IPS-20b (cell line): Measurements from ENCODE around the gene XPNPEP3.
A peak's percentile ranks its signal among the peaks of the same experiment; 100 is the strongest.
"Not testable (repeated sequence)": the region's sequence is repeated elsewhere in the genome, so short reads cannot be mapped to it uniquely, and the experiment has no call there.

ENCODE experiments used
- H3K27ac ChIP-seq: one replicate; pipeline ENCODE4 v1.5.1; 2013; ENCODE audit warnings: low read length
- H3K27me3 ChIP-seq: 2 replicates; pipeline ENCODE4 v1.6.1; 2013; ENCODE audit warnings: mild to moderate bottlenecking, low read length, inconsistent platforms; ENCODE audit not compliant: insufficient read depth
- H3K36me3 ChIP-seq: 2 replicates; pipeline ENCODE4 v1.6.1; 2013; ENCODE audit warnings: low read depth, mild to moderate bottlenecking, inconsistent platforms, low read length, moderate library complexity; ENCODE audit not compliant: insufficient read depth
- H3K4me1 ChIP-seq: 2 replicates; pipeline ENCODE4 v1.6.1; 2013; ENCODE audit warnings: mild to moderate bottlenecking, control low read depth, inconsistent platforms, low read length, moderate library complexity; ENCODE audit not compliant: insufficient read depth
- H3K4me3 ChIP-seq: 2 replicates; pipeline ENCODE4 v1.5.1; 2013; ENCODE audit warnings: mild to moderate bottlenecking, low read length, inconsistent platforms
- H3K9ac ChIP-seq: 2 replicates; pipeline ENCODE4 v1.6.1; 2013; ENCODE audit warnings: low read depth, mild to moderate bottlenecking, inconsistent platforms, low read length, moderate library complexity
- H3K9me3 ChIP-seq: 2 replicates; pipeline ENCODE4 v1.6.1; 2013; ENCODE audit warnings: mild to moderate bottlenecking, low read depth, low read length, inconsistent platforms; ENCODE audit not compliant: insufficient read depth

Gene XPNPEP3

DNA sequence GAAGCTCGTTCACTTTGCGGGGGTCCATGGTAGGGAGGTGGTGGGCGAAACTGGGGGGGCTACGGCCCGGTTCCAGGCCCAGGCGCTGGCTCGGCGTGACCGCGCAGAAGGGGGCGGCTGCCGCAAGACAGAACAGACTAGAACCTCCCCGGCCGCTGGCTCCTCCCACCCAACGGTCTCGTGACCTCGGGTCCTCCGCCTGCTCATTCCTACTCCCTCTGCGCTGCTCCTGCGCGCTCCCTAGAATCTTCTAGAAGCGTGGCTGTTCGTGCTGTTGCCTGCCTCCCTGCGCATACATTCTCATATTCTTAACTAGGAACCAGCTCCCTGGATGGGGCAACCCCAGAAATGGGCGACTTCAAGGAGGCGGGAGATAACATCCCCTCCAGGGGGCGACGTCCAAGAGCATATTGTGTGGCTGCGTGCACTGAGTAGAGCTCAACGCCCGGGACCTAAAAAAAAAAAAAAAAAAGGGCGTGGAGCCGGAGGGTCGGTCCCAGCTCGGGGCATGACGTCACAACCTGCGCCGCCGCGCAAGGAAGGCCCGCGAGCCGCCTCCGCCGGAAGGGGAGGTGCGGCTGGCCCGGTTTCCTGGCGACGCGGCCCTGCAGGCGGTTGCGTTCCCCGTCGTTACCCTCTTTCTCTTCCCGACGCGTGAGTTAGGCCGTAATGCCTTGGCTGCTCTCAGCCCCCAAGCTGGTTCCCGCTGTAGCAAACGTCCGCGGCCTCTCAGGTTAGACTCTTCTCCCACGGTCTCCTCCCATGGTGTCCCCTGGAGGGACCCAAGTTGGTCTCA is at the start of gene XPNPEP3, which contains the start of gene ST13:
Gene XPNPEP3 (plus strand): TSS at position 636 of the 796 bp plus-strand sequence. CDS start 34 bp downstream, at position 670.
Gene ST13 (minus strand): TSS at position 127 of the 796 bp plus-strand sequence. CDS start 99 bp downstream, at position 28.
- H3K9ac ChIP-seq = peak within 1 kb of the TSS; percentile 99
- H3K9me3 ChIP-seq = no peaks in the 10 kb centered on the region
- peak within 1 kb of the TSS; percentile 100 for H3K27ac ChIP-seq
- H3K36me3 ChIP-seq = peaks cover 32% of the 10 kb centered on the region
- peak within 1 kb of the TSS; percentile 100 for H3K4me3 ChIP-seq
- peaks cover 20% of the 10 kb centered on the region; the same call in 1 of the 2 replicates for H3K4me1 ChIP-seq
- no peaks in the 10 kb centered on the region for H3K27me3 ChIP-seq

DNA sequence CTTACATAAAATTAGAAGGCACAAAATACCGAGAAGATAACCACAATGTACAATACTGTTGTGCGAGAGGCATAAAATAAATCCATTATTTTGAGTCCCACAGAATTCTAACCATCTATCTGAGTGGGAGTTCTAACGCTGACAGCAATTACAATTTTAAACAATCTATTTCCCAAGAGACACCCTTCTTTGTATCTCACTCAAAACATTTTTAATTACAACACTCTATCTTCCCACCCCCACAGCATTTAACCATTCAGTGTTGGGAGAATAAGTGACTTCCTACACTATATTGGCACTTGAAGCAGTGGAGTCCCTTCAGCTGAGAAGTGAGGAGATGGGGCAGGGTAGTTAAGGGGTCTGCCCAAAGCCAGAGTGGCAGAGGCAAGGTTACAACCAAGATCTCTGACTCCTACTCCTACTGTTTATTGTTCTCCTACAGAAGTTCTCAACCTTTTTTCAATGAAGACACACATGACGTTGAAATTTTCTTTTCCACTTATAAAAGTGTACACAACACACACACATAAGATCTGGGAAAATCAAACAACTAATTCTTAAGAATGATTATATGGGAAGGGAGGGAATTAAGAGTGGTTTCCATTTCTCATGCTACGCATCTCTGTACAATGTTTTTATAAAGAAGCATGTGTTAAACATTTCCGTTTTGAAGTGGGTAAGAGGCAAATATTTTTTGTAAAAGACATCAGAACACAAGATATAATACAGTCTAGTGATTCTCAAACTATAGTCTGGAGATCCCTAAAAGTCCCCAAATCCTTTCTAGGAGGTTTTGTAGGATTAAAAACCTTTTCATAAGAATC is 48.7 kb upstream of the XPNPEP3 start:
- H3K4me3 ChIP-seq = no peak overlapping the region
- H3K9me3 ChIP-seq = no peaks in the 10 kb centered on the region
- peaks cover 3% of the 10 kb centered on the region; the same call in 1 of the 2 replicates for H3K36me3 ChIP-seq
- no peak overlapping the region for H3K27ac ChIP-seq
- no peaks in the 10 kb centered on the region for H3K27me3 ChIP-seq
- no peak overlapping the region for H3K9ac ChIP-seq
- no peaks in the 10 kb centered on the region; the same call in 1 of the 2 replicates for H3K4me1 ChIP-seq

DNA sequence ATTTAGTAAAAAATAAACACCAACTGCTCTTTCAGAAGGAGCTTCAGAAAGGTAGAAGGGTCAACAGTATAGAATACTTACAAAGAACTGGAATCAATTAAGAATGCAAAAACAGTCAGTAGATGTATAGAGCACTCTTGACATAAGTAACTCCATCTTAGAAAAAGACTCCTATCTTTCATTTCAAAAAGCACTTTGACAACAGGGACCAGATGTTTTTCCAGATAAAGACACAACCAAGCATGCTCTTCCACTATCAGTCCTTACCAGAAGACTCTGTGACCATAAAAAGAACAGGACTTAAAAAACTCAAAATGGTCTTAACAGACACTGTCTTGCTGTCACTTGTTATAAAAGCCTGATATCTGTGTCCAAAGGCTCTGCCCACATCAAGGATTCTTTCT is 43.0 kb upstream of the XPNPEP3 start:
- Histone ChIP-seq H3K4me1 (0 out of 2 replicates have a peak, but pooled peaks cover 3% of the 10 kb centered on the region), H3K27me3 (no peaks in the 10 kb centered on the region), H3K9ac (no peak overlapping the region), H3K36me3 (peaks cover 4% of the 10 kb centered on the region), H3K27ac (no peak overlapping the region), H3K9me3 (no peaks in the 10 kb centered on the region), H3K4me3 (no peak overlapping the region)

DNA sequence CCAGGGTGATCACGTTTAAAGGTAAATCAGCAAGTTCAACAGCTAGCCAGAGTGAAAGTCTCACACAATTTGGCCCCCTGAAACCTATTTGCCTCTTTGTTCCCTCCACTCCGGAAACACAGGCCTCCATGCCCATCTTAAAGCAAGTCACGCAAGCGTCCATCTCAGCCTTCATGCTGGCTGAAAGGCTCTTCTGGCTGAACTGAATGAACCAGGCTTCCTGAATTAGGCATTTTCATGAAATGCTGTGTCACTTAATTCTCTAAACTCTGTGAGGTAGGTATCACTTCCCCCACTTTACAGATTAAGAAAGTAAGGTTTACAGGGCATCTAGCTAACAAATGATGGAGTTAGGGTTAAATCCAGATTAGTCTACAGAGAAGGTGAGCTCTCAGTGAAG is 39.2 kb upstream of the XPNPEP3 start:
- Histone ChIP-seq H3K27ac (no peak overlapping the region), H3K4me1 (peaks cover 6% of the 10 kb centered on the region; the same call in 1 of the 2 replicates), H3K4me3 (peak overlapping the region; percentile 85), H3K9ac (no peak overlapping the region; the same call in 1 of the 2 replicates), H3K27me3 (no peaks in the 10 kb centered on the region), H3K36me3 (peaks cover 8% of the 10 kb centered on the region), H3K9me3 (no peaks in the 10 kb centered on the region)

DNA sequence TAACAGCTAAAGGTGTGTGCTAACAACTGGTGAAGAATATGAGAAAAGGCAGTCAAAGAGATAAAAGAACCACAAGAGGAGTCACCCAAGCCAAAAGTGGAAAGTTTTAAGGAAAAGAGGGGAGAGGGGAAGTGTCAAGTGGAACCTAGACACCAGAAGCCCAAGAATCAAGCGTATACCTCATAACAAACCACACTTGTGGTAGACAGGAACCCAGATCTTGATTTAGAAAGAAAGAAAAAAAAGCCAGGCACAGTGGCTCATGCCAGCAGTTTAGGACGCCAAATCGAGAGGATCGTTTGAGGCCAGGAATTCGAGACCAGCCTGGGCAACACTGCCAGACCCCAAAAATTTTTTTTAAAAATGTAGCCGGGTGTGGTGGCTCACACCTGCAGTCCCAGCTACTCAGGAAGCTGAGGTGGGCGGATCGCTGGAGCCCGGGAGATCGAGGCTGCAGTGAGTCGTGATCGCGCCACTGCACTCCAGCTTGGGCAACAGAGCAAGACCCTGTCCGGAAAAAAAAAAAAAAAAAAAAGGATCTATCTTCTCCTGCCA is 38.7 kb upstream of the XPNPEP3 start:
- Histone ChIP-seq H3K4me1 (peaks cover 6% of the 10 kb centered on the region; the same call in 1 of the 2 replicates), H3K4me3 (peak overlapping the region; percentile 85), H3K9me3 (no peaks in the 10 kb centered on the region), H3K36me3 (peaks cover 13% of the 10 kb centered on the region), H3K27ac (no peak overlapping the region), H3K27me3 (no peaks in the 10 kb centered on the region), H3K9ac (peak overlapping the region; percentile 94; the same call in 1 of the 2 replicates)

DNA sequence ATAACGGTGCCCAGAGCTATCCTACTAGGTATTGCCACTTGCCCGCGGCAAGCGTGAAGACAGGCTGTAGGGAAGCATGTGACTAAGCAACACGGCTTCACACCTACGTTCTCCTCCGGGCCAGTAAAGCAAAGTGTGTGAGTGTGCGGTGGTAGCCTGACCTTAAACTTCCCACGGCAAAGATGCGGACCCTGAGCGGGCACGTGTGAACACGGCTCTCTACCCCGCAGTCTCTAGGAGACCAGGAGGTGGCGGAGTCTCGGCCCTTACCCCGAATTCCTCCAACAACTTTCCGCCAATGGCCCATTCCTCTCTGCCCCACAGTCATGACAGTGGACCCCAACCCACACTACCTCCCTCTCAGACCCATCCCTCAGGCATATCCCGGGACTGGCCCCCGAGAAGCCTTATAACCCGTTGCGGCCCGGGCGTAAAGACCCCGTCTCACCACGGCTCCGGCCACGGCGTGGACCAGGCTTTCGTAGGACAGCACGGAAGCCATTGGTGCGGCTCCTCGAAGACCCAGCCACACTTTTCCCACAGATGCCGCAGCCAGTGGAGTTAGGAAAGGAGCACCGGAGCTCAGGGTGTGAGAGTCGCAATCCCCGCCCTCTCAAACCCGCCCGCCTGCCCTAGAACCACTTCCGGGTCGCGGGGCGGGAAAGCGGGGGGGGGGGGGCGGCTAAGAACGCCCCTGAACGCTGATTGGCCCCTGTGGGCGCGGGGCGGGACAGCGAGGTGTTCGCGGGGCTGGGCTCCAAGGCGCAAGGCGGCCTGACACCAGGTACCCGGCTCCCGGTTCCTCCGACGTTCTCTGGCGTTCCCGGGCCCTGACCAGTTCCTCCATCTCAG is 38.0 kb upstream of the XPNPEP3 start, which contains the start of gene SLC25A17:
Gene SLC25A17 (minus strand): TSS at position 600 of the 852 bp plus-strand sequence. CDS start 98 bp downstream, at position 502.
- H3K36me3 ChIP-seq = peaks cover 21% of the 10 kb centered on the region
- peak within 1 kb of the TSS; percentile 85 for H3K4me3 ChIP-seq
- peak within 1 kb of the TSS; percentile 72 for H3K27ac ChIP-seq
- no peaks in the 10 kb centered on the region for H3K27me3 ChIP-seq
- H3K9ac ChIP-seq = peak within 1 kb of the TSS; percentile 94
- H3K4me1 ChIP-seq = peaks cover 6% of the 10 kb centered on the region; the same call in 1 of the 2 replicates
- H3K9me3 ChIP-seq = no peaks in the 10 kb centered on the region

DNA sequence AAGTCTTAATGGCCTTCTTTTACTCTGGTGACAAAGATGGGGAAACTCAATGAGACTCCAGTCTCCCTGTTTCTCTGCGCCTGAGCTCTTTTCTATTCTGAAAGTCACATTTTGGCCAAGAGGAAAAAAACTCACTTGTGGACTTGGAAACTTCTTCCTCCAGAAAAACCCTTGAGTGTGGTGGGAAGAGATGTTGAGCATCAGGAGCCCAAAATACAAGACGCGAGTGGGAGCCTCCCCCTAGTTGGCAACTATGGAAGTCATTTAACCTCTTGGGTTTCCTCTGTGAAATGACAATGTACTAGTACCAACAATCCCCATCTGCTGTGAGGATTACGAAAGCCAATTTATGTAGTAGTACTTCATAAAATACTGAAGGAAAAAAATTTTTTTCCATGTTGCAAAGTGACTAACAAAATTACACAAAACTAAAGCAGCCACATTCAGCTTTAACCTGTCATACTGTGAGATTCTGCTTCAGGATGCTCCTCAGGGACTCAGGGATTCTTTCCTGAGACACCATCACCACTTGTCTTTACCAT is 37.3 kb upstream of the XPNPEP3 start:
- H3K9ac ChIP-seq = peak overlapping the region; percentile 78; the same call in 1 of the 2 replicates
- peak overlapping the region; percentile 72 for H3K4me3 ChIP-seq
- no peaks in the 10 kb centered on the region for H3K9me3 ChIP-seq
- peak overlapping the region; percentile 72 for H3K27ac ChIP-seq
- peaks cover 6% of the 10 kb centered on the region; the same call in 1 of the 2 replicates for H3K4me1 ChIP-seq
- H3K36me3 ChIP-seq = peaks cover 28% of the 10 kb centered on the region
- H3K27me3 ChIP-seq = no peaks in the 10 kb centered on the region

DNA sequence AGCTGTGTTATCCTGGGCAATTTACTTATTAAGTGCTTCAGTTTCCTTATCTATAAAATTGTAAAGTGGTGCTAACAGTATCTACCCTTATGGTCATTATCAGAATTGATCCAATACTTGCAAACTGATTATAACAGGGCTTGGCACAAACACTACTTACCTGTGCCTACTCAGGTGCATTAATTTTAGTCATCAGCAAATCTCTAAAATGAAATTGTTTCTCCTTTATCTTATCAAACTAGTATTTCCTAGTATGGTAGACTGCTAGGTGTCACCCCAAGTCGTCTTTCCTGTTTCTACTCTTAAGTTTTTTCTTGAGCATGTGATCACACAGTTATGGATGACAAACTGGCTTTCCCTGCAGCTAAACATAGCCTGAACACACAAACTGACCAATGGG is 33.5 kb upstream of the XPNPEP3 start:
- Histone ChIP-seq H3K27me3 (no peaks in the 10 kb centered on the region), H3K4me3 (no peak overlapping the region), H3K4me1 (peaks cover 13% of the 10 kb centered on the region; the same call in 1 of the 2 replicates), H3K27ac (no peak overlapping the region), H3K36me3 (peaks cover 53% of the 10 kb centered on the region), H3K9ac (no peak overlapping the region), H3K9me3 (no peaks in the 10 kb centered on the region)

DNA sequence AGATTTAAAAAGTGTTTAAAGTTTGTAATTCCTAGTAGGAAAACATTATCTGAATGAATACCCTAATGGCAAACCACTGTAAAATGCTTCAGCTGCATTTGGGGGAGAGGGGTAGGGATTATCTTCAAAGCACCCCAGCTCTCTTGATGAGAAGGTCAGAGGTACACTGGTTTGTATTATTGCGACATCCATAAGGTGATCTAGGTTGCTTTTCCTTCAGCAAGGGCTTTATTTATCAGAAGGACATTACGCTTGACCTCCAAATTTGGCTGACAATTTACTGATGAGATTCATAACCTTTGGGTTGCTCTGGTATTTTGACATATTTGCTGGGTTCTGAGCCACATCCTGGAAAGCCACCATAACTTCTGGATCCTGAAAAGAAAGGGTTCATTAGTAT is 30.7 kb upstream of the XPNPEP3 start:
- H3K27me3 ChIP-seq, H3K4me1 ChIP-seq, H3K9ac ChIP-seq, H3K27ac ChIP-seq, H3K9me3 ChIP-seq: not testable (repeated sequence)
- H3K36me3 ChIP-seq = peaks cover 81% of the 10 kb centered on the region
- H3K4me3 ChIP-seq = peak overlapping the region; percentile 42; the same call in 1 of the 2 replicates

DNA sequence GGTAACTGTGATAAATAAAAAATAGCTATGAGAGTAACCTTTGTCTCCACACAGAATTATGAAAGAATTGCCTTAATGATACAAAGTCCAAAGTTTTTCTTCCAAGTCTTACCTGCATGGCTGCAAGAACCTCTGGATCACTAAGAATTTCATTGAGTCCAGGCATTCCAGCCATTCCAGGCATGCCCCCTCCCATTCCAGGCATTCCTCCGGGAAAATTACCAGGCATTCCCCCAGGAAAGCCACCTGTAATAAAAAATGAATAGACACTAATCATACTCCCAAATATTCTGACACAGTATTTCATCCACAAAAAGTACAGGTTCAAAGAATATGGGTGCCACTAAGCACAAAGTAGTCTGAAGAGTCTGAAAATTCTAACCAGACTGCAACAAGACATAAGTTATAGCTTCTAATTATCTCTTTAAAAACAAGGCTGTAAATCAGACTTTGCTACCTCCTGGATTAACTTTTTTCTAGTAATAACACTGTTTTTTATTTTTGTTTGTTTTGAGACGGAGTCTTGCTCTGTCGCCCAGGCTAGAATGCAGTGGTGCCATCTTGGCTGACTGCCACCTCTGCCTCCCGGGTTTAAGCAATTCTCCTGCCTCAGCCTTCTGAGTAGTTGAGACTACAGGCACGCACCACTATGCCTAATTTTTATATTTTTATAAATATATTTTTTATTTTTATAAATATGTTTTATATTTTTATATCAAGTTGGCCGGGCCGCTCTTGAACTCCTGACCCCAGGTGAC is 29.8 kb upstream of the XPNPEP3 start:
- Histone ChIP-seq H3K4me3 (peak overlapping the region; percentile 42; the same call in 1 of the 2 replicates), H3K27me3 (no peaks in the 10 kb centered on the region), H3K36me3 (peaks cover 90% of the 10 kb centered on the region), H3K4me1 (peaks cover 10% of the 10 kb centered on the region; the same call in 1 of the 2 replicates), H3K9me3 (no peaks in the 10 kb centered on the region), H3K27ac (no peak overlapping the region), H3K9ac (no peak overlapping the region)
